Measurements from ENCODE around the gene IGFBP4. TPM values are rescaled to one million over a fixed set of nuclear protein-coding genes. Genes with fewer than 3 reads are reported as not detected.

Gene IGFBP4
- total and polyA plus RNA-seq, 2 of the 13 experiments (the other 11 are each of a cell fraction or from before 2014, with no cell fraction given), result 4.1 to 49.0 TPM

- TF ChIP-seq ZNF784 (CRISPR knock-in tag; IDR thresholded peaks at IDR 0.05; ENCODE audit: borderline replicate concordance) (peak; percentile 72; the same call in 1 of the 2 replicates), FOXO4 (CRISPR knock-in tag; conservative IDR thresholded peaks at IDR 0.05) (no peak), KLF16 (CRISPR knock-in tag; IDR thresholded peaks at IDR 0.05) (no peak), MED8 (CRISPR knock-in tag; IDR thresholded peaks at IDR 0.05; ENCODE audit: insufficient replicate concordance) (no peak), NFYC (CRISPR knock-in tag; IDR thresholded peaks at IDR 0.05) (peak; percentile 76), ZNF788 (CRISPR knock-in tag; IDR thresholded peaks at IDR 0.05; ENCODE audit: borderline replicate concordance) (peak; percentile 82; the same call in 1 of the 2 replicates), FLYWCH1 (CRISPR knock-in tag; IDR thresholded peaks at IDR 0.05) (no peak), RARA (CRISPR knock-in tag; IDR thresholded peaks at IDR 0.05) (peak; percentile 89), FOXP1 (IDR thresholded peaks at IDR 0.05) (no peak), FOXP1 (CRISPR knock-in tag; IDR thresholded peaks at IDR 0.05) (peak; percentile 74), IKZF5 (CRISPR knock-in tag; IDR thresholded peaks at IDR 0.05) (peak; percentile 90), ZNF782 (CRISPR knock-in tag; IDR thresholded peaks at IDR 0.05; ENCODE audit: borderline replicate concordance) (peak; percentile 58; the same call in 1 of the 2 replicates), ZNF292 (CRISPR knock-in tag; IDR thresholded peaks at IDR 0.05; ENCODE audit: borderline replicate concordance, low read depth) (peak; percentile 99), ZHX1 (CRISPR knock-in tag; IDR thresholded peaks at IDR 0.05; ENCODE audit: low read depth) (no peak), ZIK1 (CRISPR knock-in tag; IDR thresholded peaks at IDR 0.05; ENCODE audit: borderline replicate concordance, low read depth) (peak; percentile 85; the same call in 1 of the 2 replicates), HDAC6 (IDR thresholded peaks at IDR 0.05; ENCODE audit: low read depth, low read length) (no peak), ZBTB46 (CRISPR knock-in tag; IDR thresholded peaks at IDR 0.05; ENCODE audit: borderline replicate concordance) (no peak), ZNF766 (CRISPR knock-in tag; IDR thresholded peaks at IDR 0.05; ENCODE audit: borderline replicate concordance) (no peak), SRF (IDR thresholded peaks at IDR 0.05; ENCODE audit: low read depth, low read length) (0 out of 2 replicates have a peak, but pooled peaks have one; percentile 1)
These were observed 23.5 kb upstream of the IGFBP4 start (continued) for GRCh38 chr17:40419559-40420331.

Data from HepG2 (cell line).